HepG2 (cell line): ENCODE results near the gene PIP5K1A. TPM values are rescaled to one million over a fixed set of nuclear protein-coding genes. Genes with fewer than 3 reads are reported as not detected.
A peak's percentile ranks its signal among the peaks of the same experiment; 100 is the strongest.

ENCODE experiments used
- ATAC-seq: fragments of 200-7000 bp; cut with Tn5 transposase; 3 replicates; pipeline ENCODE4 v1.9.1; 2020; ENCODE audit warnings: mild to moderate bottlenecking, moderate library complexity
- BruUV-seq: library from RNA; stranded (reverse); fragments of 400-500 nt; replicated peaks from 2 replicates; lab custom pipeline; 2021; lab: Mats Ljungman, UMichigan
- CTCF ChIA-PET: fragments of 300-600 bp; formaldehyde crosslinking; extraction: SDS; loops from one replicate; lab custom pipeline; 2021; ENCODE audit warnings: low total read pairs, inconsistent platforms, low intra/inter-chr PET ratio; lab: Yijun Ruan, JAX
- POLR2A ChIA-PET: fragments of 350-600 bp; sonication (Branson Sonifier 250); formaldehyde crosslinking; loops from one replicate; lab custom pipeline; 2020; ENCODE audit warnings: antibody characterized with exemption, inconsistent platforms; lab: Yijun Ruan, JAX
- DNase-seq: peaks from one replicate; pipeline ENCODE4 v3.0.0-alpha.2; 2015; ENCODE audit warnings: low spot score
- FAIRE-seq: peaks from 3 replicates; lab custom pipeline; 2011; peaks lifted over from hg19 to GRCh38; lab: Jason Lieb, UNC
- H2AFZ ChIP-seq: one replicate; pipeline ENCODE4 v1.6.1; 2011; ENCODE audit warnings: low read length, inconsistent platforms
- H3K27ac ChIP-seq: fragments of 300-600 bp; 3 replicates; pipeline ENCODE4 v1.8.0; 2011; ENCODE audit warnings: mixed run types, mild to moderate bottlenecking, mixed read lengths, low read length, inconsistent platforms; ENCODE audit not compliant: insufficient read depth; ENCODE audit errors: extremely low read length
- H3K27me3 ChIP-seq, 2 experiments: fragments of 200-600 bp in 1 of 2; 2 replicates in 1 of 2; 3 replicates in 1 of 2; pipeline versions ENCODE4 v1.6.0 to v1.8.0; 2011; ENCODE audit warnings: low read length in 2 of 2, mild to moderate bottlenecking in 2 of 2, moderate library complexity in 2 of 2, inconsistent platforms in 1 of 2; ENCODE audit not compliant: insufficient read depth in 2 of 2, control insufficient read depth in 1 of 2
- H3K36me3 ChIP-seq, 2 experiments: fragments of 200-600 bp in 1 of 2; replicated peaks in 1 of 2; 2 replicates in 1 of 2; 3 replicates in 1 of 2; pipeline versions ENCODE4 v1.5.1 to v1.8.0; 2011; ENCODE audit warnings: low read length in 2 of 2, inconsistent platforms in 1 of 2; ENCODE audit not compliant: insufficient read depth in 2 of 2, control insufficient read depth in 1 of 2
- H3K4me1 ChIP-seq: 2 replicates; pipeline ENCODE4 v1.5.1; 2012; ENCODE audit warnings: low read length, inconsistent platforms; ENCODE audit not compliant: insufficient read depth
- H3K4me2 ChIP-seq: 2 replicates; pipeline ENCODE4 v1.6.0; 2011; ENCODE audit warnings: low read depth, low read length, inconsistent platforms
- H3K4me3 ChIP-seq, 3 experiments: fragments of 200-600 bp in 1 of 3; sonication (generic), shearing (Covaris generic) in 1 of 3; replicated peaks in 1 of 3; 2 replicates each; pipeline ENCODE4 v1.5.1; 2011 to 2016; ENCODE audit warnings: low read length in 3 of 3, inconsistent platforms in 2 of 3, low read depth in 2 of 3, mild to moderate bottlenecking in 2 of 3, control low read depth in 1 of 3, mixed read lengths in 1 of 3; ENCODE audit not compliant: insufficient read depth in 1 of 3
- H3K79me2 ChIP-seq: one replicate; pipeline ENCODE4 v1.6.1; 2011; ENCODE audit warnings: low read length, inconsistent platforms; ENCODE audit not compliant: insufficient read depth
- H3K9ac ChIP-seq: 2 replicates; pipeline ENCODE4 v1.6.0; 2011; ENCODE audit warnings: mild to moderate bottlenecking, low read depth, low read length, inconsistent platforms; ENCODE audit not compliant: insufficient read depth
- H3K9me3 ChIP-seq: 2 replicates; pipeline ENCODE4 v1.5.1; 2012; ENCODE audit warnings: mild to moderate bottlenecking, low read length
- H4K20me1 ChIP-seq: 2 replicates; pipeline ENCODE4 v1.6.0; 2011; ENCODE audit warnings: inconsistent platforms, mild to moderate bottlenecking, low read length, moderate library complexity; ENCODE audit not compliant: insufficient read depth
- FIP1L1 ChIP-seq: fragments of 200-400 bp; formaldehyde crosslinking; IDR thresholded peaks from 2 replicates; pipeline ENCODE4 v1.6.1; 2018; ENCODE audit warnings: low read depth, mild to moderate bottlenecking, low read length, moderate library complexity, borderline replicate concordance; ENCODE audit not compliant: insufficient read depth
- FOSL1 ChIP-seq: sonication (generic); formaldehyde crosslinking; IDR thresholded peaks from 2 replicates; pipeline ENCODE4 v1.9.0; 2021; ENCODE audit warnings: missing genetic modification reagents, borderline replicate concordance
- FOXK1 ChIP-seq: sonication (generic); formaldehyde crosslinking; IDR thresholded peaks from 2 replicates; pipeline ENCODE4 v1.4.0; 2020; ENCODE audit warnings: low read depth, missing genetic modification reagents, borderline replicate concordance
- HES4 ChIP-seq: sonication (generic); formaldehyde crosslinking; IDR thresholded peaks from 2 replicates; pipeline ENCODE4 v1.9.0; 2021; ENCODE audit warnings: mild to moderate bottlenecking, missing genetic modification reagents, borderline replicate concordance
- MAFF ChIP-seq: IDR thresholded peaks from 2 replicates; pipeline ENCODE4 v1.6.1; 2011; ENCODE audit warnings: low read depth, low read length, improper control_type of control experiment
- MAFK ChIP-seq, 2 experiments: IDR thresholded peaks in 1 of 2; conservative IDR thresholded peaks in 1 of 2; 2 replicates each; pipeline ENCODE4 v1.6.1; 2011; ENCODE audit warnings: improper control_type of control experiment in 2 of 2, low read length in 2 of 2
- MZF1 ChIP-seq: sonication (generic); formaldehyde crosslinking; IDR thresholded peaks from 2 replicates; pipeline ENCODE4 v1.8.1; 2023; ENCODE audit warnings: mild to moderate bottlenecking, missing genetic modification reagents, borderline replicate concordance
- NCOR1 ChIP-seq: fragments of 200-600 bp; sonication (generic); IDR thresholded peaks from 2 replicates; pipeline ENCODE4 v1.7.0; 2017; ENCODE audit warnings: antibody characterized with exemption, low read length, borderline replicate concordance
- NFYC ChIP-seq: IDR thresholded peaks from 2 replicates; pipeline ENCODE4 v1.6.1; 2016; ENCODE audit warnings: missing genetic modification reagents, missing compliant biosample characterization
- PAF1 ChIP-seq: IDR thresholded peaks from 2 replicates; pipeline ENCODE4 v1.6.1; 2016; ENCODE audit warnings: missing genetic modification reagents, missing compliant biosample characterization
- SAFB2 ChIP-seq: sonication (generic); formaldehyde crosslinking; IDR thresholded peaks from 2 replicates; pipeline ENCODE4 v1.5.1; 2020; ENCODE audit warnings: missing genetic modification reagents, low read depth, mild to moderate bottlenecking, borderline replicate concordance
- ZNF17 ChIP-seq: sonication (generic); formaldehyde crosslinking; IDR thresholded peaks from 2 replicates; pipeline ENCODE4 v1.5.0; 2020; ENCODE audit warnings: mild to moderate bottlenecking, missing genetic modification reagents
- ZNF20 ChIP-seq: sonication (generic); formaldehyde crosslinking; IDR thresholded peaks from 2 replicates; pipeline ENCODE4 v1.4.0; 2020; ENCODE audit warnings: mild to moderate bottlenecking, moderate library complexity, missing genetic modification reagents
- WGBS: methylation state at CpG from one replicate; pipeline ENCODE4 v1.1.6; 2017; ENCODE audit warnings: low lambda C conversion rate; 5-methylcytosine and 5-hydroxymethylcytosine counted together
- in situ Hi-C: cut with HindIII; loops from 2 replicates; pipeline ENCODE4 v1.10.0; 2017; ENCODE audit warnings: low pct_unique_long_range_greater_than_20kb; ENCODE audit not compliant: extremely low pct_ligation_motif_present
- intact Hi-C: fragments of 100-400 bp; cut with micrococcal nuclease; formaldehyde crosslinking; loops from one replicate; pipeline ENCODE4 v1.10.0; 2022; ENCODE audit not compliant: unreplicated experiment
- polyA plus RNA-seq, 8 experiments: library from polyadenylated mRNA; depleted of rRNA in 3 of 8; stranded (reverse) in 7 of 8; unstranded in 1 of 8; fragments of >200 nt; fragmentation: Illumina TruSeq in 4 of 8; extraction: Trizol in 4 of 8; gene quantifications; 2 replicates each; pipeline versions ENCODE4 v1.2.1 to v1.2.3, GENCODE V29; 2011 to 2016; ENCODE audit warnings: low read depth in 4 of 8, missing spikeins in 1 of 8, mixed read lengths in 1 of 8; ENCODE audit not compliant: insufficient read depth in 1 of 8
- total RNA-seq, 5 experiments: library from RNA; depleted of rRNA; stranded (reverse); fragments of >200 nt; fragmentation: Illumina TruSeq; extraction: Trizol; gene quantifications; 2 replicates each; pipeline ENCODE4 v1.2.3, GENCODE V29; 2016; ENCODE audit warnings: low read depth in 1 of 5
- TF ChIP-seq, protein P1 (sequence below): sonication (generic); formaldehyde crosslinking; IDR thresholded peaks from 2 replicates; pipeline ENCODE4 v1.4.0; 2020; ENCODE audit warnings: mild to moderate bottlenecking, low read depth, missing genetic modification reagents

PIP5K1A gene
- total and polyA plus RNA-seq, 2 of the 13 experiments (the other 11 are each of a cell fraction or from before 2014, with no cell fraction given): 45.3 to 65.1 TPM

- no peak for FAIRE-seq
- POLR2A ChIA-PET: no interaction called here
- Histone ChIP-seq H3K79me2 (no peaks in the 10 kb centered on the region), H3K27me3 (no peaks in the 10 kb centered on the region), H3K27ac (no peak overlapping the region), H3K4me1 (no peaks in the 10 kb centered on the region), H3K4me3 (no peak overlapping the region), H3K9ac (no peak overlapping the region), H3K36me3 (peaks cover 27 to 91% of the 10 kb centered on the region in 2 experiments), H3K4me2 (no peak overlapping the region), H4K20me1 (no peaks in the 10 kb centered on the region), H2AFZ (no peak overlapping the region), H3K9me3 (no peaks in the 10 kb centered on the region)
- no peak for TF ChIP-seq FOXK1 (CRISPR knock-in tag)
- TF ChIP-seq PAF1: no peak
- no peak for TF ChIP-seq ZNF20 (CRISPR knock-in tag)
- TF ChIP-seq FIP1L1: no peak
- TF ChIP-seq HES4 (CRISPR knock-in tag): no peak
- no peak for TF ChIP-seq FOSL1 (CRISPR knock-in tag)
- TF ChIP-seq SAFB2 (CRISPR knock-in tag): no peak
- TF ChIP-seq NFYC (CRISPR knock-in tag): no peak
- DNase-seq: no peak
- intact Hi-C loops (no loop called here), in situ Hi-C loops (no loop called here)
- 82% methylated on average over 6 of the region's 6 CpGs for WGBS
- BruUV-seq: no TSS peak
- CTCF ChIA-PET: no interaction called here
- no peak; the same call in 2 of the 3 replicates for ATAC-seq
Measured at GRCh38 chr1:151235235-151235634, 36.9 kb downstream of the PIP5K1A start.

DNA sequence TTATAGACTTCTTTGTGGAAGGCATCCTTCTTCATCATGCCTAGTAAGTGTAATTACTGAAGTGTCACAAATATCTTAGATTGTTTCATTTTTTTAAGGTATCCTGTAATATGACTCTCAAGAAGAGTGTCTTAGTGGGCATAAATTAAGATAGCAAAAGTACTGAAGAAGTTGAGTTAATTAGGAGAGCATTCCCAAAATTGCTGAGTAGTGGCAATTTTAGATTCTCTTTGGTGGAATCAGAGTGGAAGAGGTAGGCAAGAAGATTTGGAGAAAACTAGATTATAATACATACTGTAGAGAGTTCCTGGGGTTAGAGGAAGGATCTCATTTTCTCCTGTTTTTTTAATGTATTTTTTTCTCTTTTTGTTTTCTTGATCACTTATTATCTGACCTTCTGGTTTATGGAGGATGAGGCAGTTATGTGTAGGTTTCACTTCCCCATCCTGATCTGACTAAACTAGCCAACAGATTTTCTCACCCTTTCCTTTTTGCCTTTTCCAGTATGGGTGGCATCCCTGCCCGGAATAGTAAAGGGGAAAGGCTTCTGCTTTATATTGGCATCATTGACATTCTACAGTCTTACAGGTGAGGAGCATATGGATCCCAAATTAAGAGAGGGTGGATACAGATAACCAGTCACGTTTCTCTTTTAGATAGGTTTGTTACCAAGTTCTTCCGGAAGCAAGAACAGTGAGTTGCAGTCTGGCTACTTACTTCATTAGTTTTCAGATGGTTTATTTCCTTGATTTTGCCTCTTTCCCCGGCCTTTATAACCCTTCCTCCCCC lies 39.5 kb downstream of the PIP5K1A start:
- WGBS: 97% methylated on average over 4 of the region's 4 CpGs
- no peaks in the 10 kb centered on the region for H3K79me2 ChIP-seq
- H3K27me3 ChIP-seq: no peaks in the 10 kb centered on the region
- H3K4me3 ChIP-seq: no peak overlapping the region
- TF ChIP-seq MAFF: peak; percentile 76
- no peak for TF ChIP-seq NCOR1
- peak; percentile 72 to 85 for TF ChIP-seq MAFK (conservative IDR thresholded peaks at IDR 0.05 in 1 of 2, IDR thresholded peaks at IDR 0.05 in 1 of 2; ENCODE audit: low read length in 2 of 2)
- TF ChIP-seq ZNF17: no peak
- TF ChIP-seq MZF1 (CRISPR knock-in tag): no peak
- TF ChIP-seq, protein P1, sequence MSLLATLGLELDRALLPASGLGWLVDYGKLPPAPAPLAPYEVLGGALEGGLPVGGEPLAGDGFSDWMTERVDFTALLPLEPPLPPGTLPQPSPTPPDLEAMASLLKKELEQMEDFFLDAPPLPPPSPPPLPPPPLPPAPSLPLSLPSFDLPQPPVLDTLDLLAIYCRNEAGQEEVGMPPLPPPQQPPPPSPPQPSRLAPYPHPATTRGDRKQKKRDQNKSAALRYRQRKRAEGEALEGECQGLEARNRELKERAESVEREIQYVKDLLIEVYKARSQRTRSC (CRISPR knock-in tag): no peak
- H3K9me3 ChIP-seq: no peaks in the 10 kb centered on the region
- intact Hi-C loops: no loop called here
- no peak overlapping the region for H2AFZ ChIP-seq
- peaks cover 32 to 89% of the 10 kb centered on the region in 2 experiments for H3K36me3 ChIP-seq
- H3K27ac ChIP-seq: no peak overlapping the region
- ChIA-PET POLR2A (no interaction called here), CTCF (no interaction called here)
- FAIRE-seq (no peak), ATAC-seq (no peak), DNase-seq (no peak)
- no peaks in the 10 kb centered on the region for H3K4me1 ChIP-seq
- in situ Hi-C loops: no loop called here
- H3K4me2 ChIP-seq: no peak overlapping the region
- no peaks in the 10 kb centered on the region for H4K20me1 ChIP-seq
- BruUV-seq: no TSS peak
- no peak overlapping the region for H3K9ac ChIP-seq
